Epithelial cell of proximal tubule (primary cell): Measurements from ENCODE around the gene USP53. TPM values are rescaled to one million over a fixed set of nuclear protein-coding genes. Genes with fewer than 3 reads are reported as not detected.

Source experiments
- DNase-seq: peaks from one replicate; pipeline ENCODE4 v3.0.0-alpha.2; 2011; ENCODE audit warnings: low read depth
- H3K4me3 ChIP-seq: 2 replicates; pipeline ENCODE4 v1.5.1; 2011; ENCODE audit warnings: low read depth, mild to moderate bottlenecking, low read length
- total RNA-seq: library from RNA; depleted of rRNA; stranded (reverse); fragments of >200 nt; gene quantifications from 2 replicates; pipeline ENCODE4 v1.2.3, GENCODE V29; 2015
- TF ChIP-seq, protein P1 (sequence below): conservative IDR thresholded peaks from 2 replicates; pipeline ENCODE4 v1.5.1; 2012; ENCODE audit warnings: low read depth, mild to moderate bottlenecking, low read length

The USP53 gene
- total RNA-seq, 1 donor from 2014 or later = 48.9 TPM

DNA sequence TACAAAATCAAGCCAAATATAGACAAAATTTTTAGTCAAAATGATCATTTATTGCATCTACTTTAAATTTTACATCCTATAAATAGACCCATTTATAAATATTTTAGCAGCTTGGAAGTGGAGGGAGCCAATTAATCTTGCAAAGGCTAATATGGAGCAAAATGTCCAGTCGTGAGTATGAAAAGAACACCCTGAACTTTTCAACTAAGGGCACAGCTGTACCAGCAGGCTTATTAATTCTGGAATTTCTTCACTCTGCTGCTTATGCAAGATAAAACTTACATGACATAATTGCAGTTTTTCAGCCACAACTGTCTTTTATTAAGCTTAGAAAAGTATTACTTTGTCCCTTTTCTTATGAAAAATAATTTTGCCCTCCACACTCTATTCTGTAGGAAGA, 22.9 kb upstream of the USP53 start:
- H3K4me3 ChIP-seq = no peak overlapping the region
- DNase-seq = no peak
- TF ChIP-seq, protein P1, sequence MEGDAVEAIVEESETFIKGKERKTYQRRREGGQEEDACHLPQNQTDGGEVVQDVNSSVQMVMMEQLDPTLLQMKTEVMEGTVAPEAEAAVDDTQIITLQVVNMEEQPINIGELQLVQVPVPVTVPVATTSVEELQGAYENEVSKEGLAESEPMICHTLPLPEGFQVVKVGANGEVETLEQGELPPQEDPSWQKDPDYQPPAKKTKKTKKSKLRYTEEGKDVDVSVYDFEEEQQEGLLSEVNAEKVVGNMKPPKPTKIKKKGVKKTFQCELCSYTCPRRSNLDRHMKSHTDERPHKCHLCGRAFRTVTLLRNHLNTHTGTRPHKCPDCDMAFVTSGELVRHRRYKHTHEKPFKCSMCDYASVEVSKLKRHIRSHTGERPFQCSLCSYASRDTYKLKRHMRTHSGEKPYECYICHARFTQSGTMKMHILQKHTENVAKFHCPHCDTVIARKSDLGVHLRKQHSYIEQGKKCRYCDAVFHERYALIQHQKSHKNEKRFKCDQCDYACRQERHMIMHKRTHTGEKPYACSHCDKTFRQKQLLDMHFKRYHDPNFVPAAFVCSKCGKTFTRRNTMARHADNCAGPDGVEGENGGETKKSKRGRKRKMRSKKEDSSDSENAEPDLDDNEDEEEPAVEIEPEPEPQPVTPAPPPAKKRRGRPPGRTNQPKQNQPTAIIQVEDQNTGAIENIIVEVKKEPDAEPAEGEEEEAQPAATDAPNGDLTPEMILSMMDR = no peak

- TF ChIP-seq, protein P1 = no peak
Measured at GRCh38 chr4:119190354-119190753, 22.2 kb upstream of the USP53 start.

DNA sequence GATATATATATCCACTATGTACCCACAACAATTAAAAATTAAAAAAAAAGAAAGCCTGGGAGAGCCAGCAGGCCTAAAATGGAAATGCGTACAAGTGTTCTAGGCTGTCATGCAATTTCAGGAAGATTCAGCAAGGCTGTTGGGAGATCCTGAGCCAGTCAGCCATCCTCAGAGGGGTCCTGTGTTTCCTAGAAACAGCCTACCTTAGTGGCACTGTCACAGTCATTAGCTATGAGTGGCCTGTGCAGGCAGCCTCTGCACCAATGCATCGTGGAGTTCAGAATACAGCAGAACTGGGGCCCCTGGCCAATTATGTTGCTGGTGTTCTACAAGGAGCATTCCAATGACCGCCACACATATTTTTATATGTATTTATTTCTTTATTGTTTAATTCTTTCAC, 21.0 kb upstream of the USP53 start:
- TF ChIP-seq, protein P1 = no peak
- no peak overlapping the region for H3K4me3 ChIP-seq
- no peak for DNase-seq

More at GRCh38 chr4:119190354-119190753, 22.2 kb upstream of the USP53 start:
- no peak for DNase-seq
- H3K4me3 ChIP-seq = no peak overlapping the region

DNA sequence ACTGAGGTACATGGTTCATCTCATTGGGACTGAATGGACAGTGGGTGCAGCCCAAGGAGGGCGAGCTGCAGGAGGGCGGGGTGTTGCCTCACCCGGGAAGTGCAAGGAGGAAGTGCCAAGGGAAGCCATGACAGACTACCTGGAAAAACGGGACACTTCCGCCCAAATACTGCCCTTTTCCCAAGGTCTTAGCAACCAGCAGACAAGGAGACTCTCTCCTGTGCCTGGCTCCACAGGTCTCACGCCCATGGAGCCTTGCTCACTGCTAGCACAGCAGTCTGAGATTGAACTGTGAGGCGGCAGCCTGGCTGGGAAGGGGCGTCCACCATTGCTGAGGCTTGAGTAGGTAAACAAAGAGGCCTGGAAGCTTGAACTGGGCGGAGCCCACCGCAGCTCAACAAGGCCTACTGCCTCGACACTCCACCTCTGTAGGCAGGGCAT, 14.7 kb upstream of the USP53 start:
- no peak overlapping the region for H3K4me3 ChIP-seq
- DNase-seq = no peak
- TF ChIP-seq, protein P1 = no peak

GRCh38 chr4:119204916-119205315, 7.6 kb upstream of the USP53 start:
- no peak overlapping the region for H3K4me3 ChIP-seq
- TF ChIP-seq, protein P1 = no peak
- no peak for DNase-seq

DNA sequence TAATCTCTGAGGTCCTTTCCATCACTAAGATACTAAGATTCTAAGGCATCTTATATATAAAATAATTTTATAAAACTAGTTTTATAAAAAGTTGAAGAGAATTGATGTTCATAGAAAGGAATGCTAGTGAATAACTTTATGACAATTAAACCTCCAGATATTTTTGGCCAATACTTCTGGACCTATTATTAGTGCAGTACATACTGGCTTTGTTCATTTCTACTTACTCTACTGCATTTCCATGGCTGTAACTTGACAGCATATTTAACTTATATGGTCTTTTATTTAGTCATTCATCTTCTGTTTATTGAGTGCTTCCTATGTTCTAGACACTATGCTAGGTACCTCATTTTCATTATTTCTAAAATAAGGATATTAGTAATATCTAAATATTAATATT, 6.8 kb upstream of the USP53 start:
- H3K4me3 ChIP-seq = no peak overlapping the region
- no peak for DNase-seq
- TF ChIP-seq, protein P1 = no peak

DNA sequence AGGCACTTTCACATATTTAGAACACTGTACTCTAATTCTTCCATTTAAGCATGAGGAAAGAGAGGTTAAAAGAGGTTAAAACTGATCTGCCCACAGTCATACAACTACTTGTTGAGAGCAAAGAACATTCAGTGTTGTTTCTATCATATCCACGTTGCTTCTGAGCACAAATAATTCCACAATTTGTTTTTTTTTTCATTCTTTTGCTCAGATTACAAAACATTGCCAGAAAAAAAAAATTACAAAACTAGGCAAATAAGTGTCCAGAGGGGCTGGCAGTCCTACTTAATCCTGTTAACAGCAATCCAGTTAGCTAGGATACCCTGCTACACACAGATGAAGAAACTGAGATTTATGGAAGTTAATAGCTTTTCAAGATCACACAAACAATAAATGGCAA, 6.3 kb upstream of the USP53 start:
- no peak overlapping the region for H3K4me3 ChIP-seq
- TF ChIP-seq, protein P1 = no peak
- no peak for DNase-seq
